GM23248 (cell line): ENCODE data around the gene CALD1. TPM values are rescaled to one million over a fixed set of nuclear protein-coding genes. Genes with fewer than 3 reads are reported as not detected.

Experiments
- DNase-seq: peaks from one replicate; pipeline ENCODE4 v3.0.0-alpha.2; 2015
- H2AFZ ChIP-seq: fragments of 200-600 bp; sonication (generic); 2 replicates; pipeline ENCODE4 v1.6.1; 2016; ENCODE audit warnings: antibody characterized with exemption
- H3F3A ChIP-seq: fragments of 200-600 bp; sonication (generic); 2 replicates; pipeline ENCODE4 v1.6.1; 2016; ENCODE audit warnings: mild to moderate bottlenecking, antibody characterized with exemption, mixed run types; ENCODE audit not compliant: insufficient read depth
- H3K27ac ChIP-seq: fragments of 200-600 bp; sonication (generic); 2 replicates; pipeline ENCODE4 v1.5.1; 2016; ENCODE audit warnings: mild to moderate bottlenecking
- H3K27me3 ChIP-seq: fragments of 200-600 bp; sonication (generic); replicated peaks from 2 replicates; pipeline ENCODE4 v1.6.1; 2016; ENCODE audit warnings: mild to moderate bottlenecking; ENCODE audit not compliant: insufficient read depth
- H3K36me3 ChIP-seq: fragments of 200-600 bp; sonication (generic); 2 replicates; pipeline ENCODE4 v1.6.1; 2016; ENCODE audit warnings: low read depth, mild to moderate bottlenecking
- H3K4me1 ChIP-seq: fragments of 200-600 bp; sonication (generic); 2 replicates; pipeline ENCODE4 v1.6.1; 2016; ENCODE audit warnings: mild to moderate bottlenecking; ENCODE audit not compliant: insufficient read depth
- H3K4me2 ChIP-seq: fragments of 200-600 bp; sonication (generic); one replicate; pipeline ENCODE4 v1.6.1; 2016; ENCODE audit warnings: mild to moderate bottlenecking; ENCODE audit not compliant: unreplicated experiment
- H3K4me3 ChIP-seq: fragments of 200-600 bp; sonication (generic); 2 replicates; pipeline ENCODE4 v1.5.1; 2016; ENCODE audit warnings: mild to moderate bottlenecking
- H3K79me2 ChIP-seq: fragments of 200-600 bp; sonication (generic); 2 replicates; pipeline ENCODE4 v1.6.1; 2016; ENCODE audit warnings: mild to moderate bottlenecking; ENCODE audit not compliant: insufficient read depth
- H3K9ac ChIP-seq: fragments of 200-600 bp; sonication (generic); 2 replicates; pipeline ENCODE4 v1.6.1; 2016; ENCODE audit warnings: mild to moderate bottlenecking
- H3K9me2 ChIP-seq: fragments of 200-600 bp; sonication (generic); 2 replicates; pipeline ENCODE4 v1.6.1; 2016; ENCODE audit warnings: mixed run types, mild to moderate bottlenecking, moderate library complexity; ENCODE audit not compliant: insufficient read depth
- H3K9me3 ChIP-seq: fragments of 200-600 bp; sonication (generic); one replicate; pipeline ENCODE4 v1.6.1; 2017; ENCODE audit warnings: low read depth
- H4K20me1 ChIP-seq: fragments of 200-600 bp; sonication (generic); 2 replicates; pipeline ENCODE4 v1.6.0; 2016; ENCODE audit not compliant: insufficient read depth
- EZH2 ChIP-seq: fragments of 200-600 bp; sonication (generic); IDR thresholded peaks from 2 replicates; pipeline ENCODE4 v1.6.1; 2018; ENCODE audit warnings: antibody characterized with exemption, mild to moderate bottlenecking; ENCODE audit not compliant: insufficient read depth, poor library complexity, severe bottlenecking
- EZH2phosphoT487 ChIP-seq: fragments of 200-600 bp; sonication (generic); IDR thresholded peaks from 2 replicates; pipeline ENCODE4 v1.6.1; 2018; ENCODE audit warnings: antibody characterized with exemption, moderate library complexity, mild to moderate bottlenecking, low read depth; ENCODE audit not compliant: insufficient read depth
- whole genome bisulfite sequencing, 2 experiments: methylation state at CpG; one replicate each; pipeline ENCODE4 v1.1.6; 2015 to 2017; ENCODE audit warnings: low lambda C conversion rate in 2 of 2, low coverage in 1 of 2; ENCODE audit errors: missing lambda C conversion rate in 2 of 2; 5-methylcytosine and 5-hydroxymethylcytosine counted together
- in situ Hi-C: fragments of 300-500 bp; cut with MboI; formaldehyde crosslinking; loops from 2 replicates; pipeline ENCODE4 v1.15.0; 2020
- polyA plus RNA-seq: library from polyadenylated mRNA; unstranded; fragments of >200 nt; fragmentation: Nextera tagmentation; extraction: Ambion mirVana; gene quantifications from 2 replicates; pipeline ENCODE4 v1.2.1, GENCODE V29; 2016
- total RNA-seq: library from RNA; depleted of rRNA; stranded (reverse); fragments of >200 nt; shearing (Covaris generic); gene quantifications from 2 replicates; pipeline ENCODE4 v1.2.3, GENCODE V29; 2014; rRNA removed

Gene CALD1
- total RNA-seq (674 and 698 TPM in 2 replicates), polyA plus RNA-seq (1,687 and 1,703 TPM in 2 replicates)

- Histone ChIP-seq H3K9me2 (no peaks in the 10 kb centered on the region), H4K20me1 (peaks cover 8% of the 10 kb centered on the region; the same call in 1 of the 2 replicates), H3F3A (peaks cover 57% of the 10 kb centered on the region), H3K79me2 (peaks cover 47% of the 10 kb centered on the region), H3K4me3 (peak within 1 kb of the TSS; percentile 93), H3K27ac (peak within 1 kb of the TSS; percentile 76), H3K36me3 (peaks cover 16% of the 10 kb centered on the region), H2AFZ (0 out of 2 replicates have a peak within 1 kb of the TSS, but pooled peaks have one; percentile 5), H3K4me1 (peaks cover 37% of the 10 kb centered on the region), H3K4me2 (peak within 1 kb of the TSS; percentile 100), H3K9ac (peak within 1 kb of the TSS; percentile 91), H3K27me3 (no peaks in the 10 kb centered on the region), H3K9me3 (no peaks in the 10 kb centered on the region)
- TF ChIP-seq EZH2phosphoT487, result no peak
- TF ChIP-seq EZH2, result no peak
- DNase-seq, result peak; percentile 97
- WGBS, 2 experiments, result 7 to 8% methylated on average over 15 of the region's 15 CpGs
- in situ Hi-C loops, result no loop called here
Measured at GRCh38 chr7:134778941-134779740, at the start of gene CALD1. Gene CALD1 (plus strand): TSS chr7:134779634. CDS start chr7:134867734, 88,100 bp downstream.

GRCh38 chr7:134729895-134730294 lies 49.5 kb upstream of the CALD1 start:
- H3K4me3 ChIP-seq, result peak overlapping the region; percentile 23; the same call in 1 of the 2 replicates
- peak overlapping the region; percentile 64 for H3K27ac ChIP-seq
- H3K9me3 ChIP-seq, result no peaks in the 10 kb centered on the region
- no peak for TF ChIP-seq EZH2phosphoT487
- TF ChIP-seq EZH2, result no peak
- H3K9me2 ChIP-seq, result no peaks in the 10 kb centered on the region
- no peaks in the 10 kb centered on the region for H4K20me1 ChIP-seq
- peak overlapping the region; percentile 56 for H3K4me2 ChIP-seq
- H3K79me2 ChIP-seq, result no peaks in the 10 kb centered on the region
- WGBS, 2 experiments, result 57 to 61% methylated on average over 4 of the region's 4 CpGs
- no peaks in the 10 kb centered on the region for H3K36me3 ChIP-seq
- in situ Hi-C loops, result no loop called here
- H3K4me1 ChIP-seq, result peaks cover 52% of the 10 kb centered on the region
- peak overlapping the region; percentile 42 for H2AFZ ChIP-seq
- H3F3A ChIP-seq, result peaks cover 21% of the 10 kb centered on the region
- no peaks in the 10 kb centered on the region for H3K27me3 ChIP-seq
- peak overlapping the region; percentile 24; the same call in 1 of the 2 replicates for H3K9ac ChIP-seq
- DNase-seq, result no peak

- peak overlapping the region; percentile 24; the same call in 1 of the 2 replicates for H3K9ac ChIP-seq
- H3K27ac ChIP-seq, result peak overlapping the region; percentile 64
- WGBS, 2 experiments, result 16 to 21% methylated on average over 1 of the region's 1 CpG
- peak overlapping the region; percentile 42 for H2AFZ ChIP-seq
- in situ Hi-C loops, result no loop called here
- H4K20me1 ChIP-seq, result no peaks in the 10 kb centered on the region
- H3K36me3 ChIP-seq, result no peaks in the 10 kb centered on the region
- peak overlapping the region; percentile 56 for H3K4me2 ChIP-seq
- no peaks in the 10 kb centered on the region for H3K9me3 ChIP-seq
- no peaks in the 10 kb centered on the region for H3K9me2 ChIP-seq
- peak; percentile 48 for DNase-seq
- H3K79me2 ChIP-seq, result no peaks in the 10 kb centered on the region
- TF ChIP-seq EZH2phosphoT487, result no peak
- no peak for TF ChIP-seq EZH2
- no peaks in the 10 kb centered on the region for H3K27me3 ChIP-seq
- H3K4me3 ChIP-seq, result peak overlapping the region; percentile 23
- peaks cover 21% of the 10 kb centered on the region for H3F3A ChIP-seq
- H3K4me1 ChIP-seq, result peaks cover 56% of the 10 kb centered on the region
Measured at GRCh38 chr7:134730411-134730829, 49.0 kb upstream of the CALD1 start.

DNA sequence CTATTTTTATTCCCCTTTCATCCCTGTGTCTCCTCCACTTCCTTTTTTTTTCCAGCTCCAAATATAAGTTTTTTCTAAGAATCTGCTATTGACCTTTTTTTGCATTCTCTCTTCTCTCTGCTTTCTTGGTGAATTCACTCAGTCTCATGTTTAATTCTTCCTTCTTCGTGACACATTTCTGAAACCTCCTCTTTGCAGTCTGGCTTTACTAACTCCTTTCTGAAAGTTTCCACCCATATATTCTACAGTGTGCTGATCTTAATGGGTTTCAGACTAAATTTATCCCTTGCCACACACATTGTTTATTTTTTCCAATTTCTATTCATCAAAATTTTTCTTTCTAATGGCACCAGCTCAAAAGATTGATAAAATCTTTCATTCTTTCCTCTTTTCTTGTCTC lies 47.8 kb upstream of the CALD1 start:
- H4K20me1 ChIP-seq, result no peaks in the 10 kb centered on the region
- H3K36me3 ChIP-seq, result no peaks in the 10 kb centered on the region
- H3K9me2 ChIP-seq, result no peaks in the 10 kb centered on the region
- H3K27ac ChIP-seq, result no peak overlapping the region
- no peak overlapping the region; the same call in 1 of the 2 replicates for H2AFZ ChIP-seq
- DNase-seq, result no peak
- H3K27me3 ChIP-seq, result no peaks in the 10 kb centered on the region
- H3K4me1 ChIP-seq, result peaks cover 66% of the 10 kb centered on the region
- no peak overlapping the region for H3K4me3 ChIP-seq
- H3K9ac ChIP-seq, result no peak overlapping the region
- no peaks in the 10 kb centered on the region for H3K79me2 ChIP-seq
- H3F3A ChIP-seq, result peaks cover 31% of the 10 kb centered on the region
- in situ Hi-C loops, result no loop called here
- 85 to 100% methylated on average over 1 of the region's 1 CpG for WGBS, 2 experiments
- TF ChIP-seq EZH2phosphoT487 (no peak), EZH2 (no peak)
- no peaks in the 10 kb centered on the region for H3K9me3 ChIP-seq
- H3K4me2 ChIP-seq, result no peak overlapping the region
